Limb (tissue), 2 donors: Measurements from ENCODE around the gene DTHD1.

Experiments
- DNase-seq, 2 donors: peaks; one replicate each; pipeline ENCODE4 v3.0.0-alpha.2; 2016; ENCODE audit errors: extremely low spot score in 2 of 2

The DTHD1 gene

DNA sequence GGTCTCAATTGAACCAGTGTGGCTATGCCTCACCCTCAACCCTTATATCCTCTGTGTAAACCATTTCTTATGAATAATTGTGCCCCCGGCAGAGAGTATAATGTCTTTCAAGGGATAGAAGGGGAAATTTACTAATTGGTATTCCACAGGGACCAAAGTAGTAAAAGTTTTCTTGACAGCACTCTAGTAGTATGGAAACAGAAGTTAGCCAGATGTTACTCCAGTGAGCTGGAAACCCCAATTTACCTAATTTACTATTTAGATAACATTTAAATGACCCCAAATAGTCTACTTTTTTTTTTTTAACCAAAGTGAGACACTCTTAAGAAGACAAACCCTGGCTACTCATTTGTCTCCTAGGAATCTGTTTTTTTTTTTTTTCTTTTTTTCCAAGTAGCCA is 32.3 kb downstream of the DTHD1 start:
- DNase-seq: no peak

DNA sequence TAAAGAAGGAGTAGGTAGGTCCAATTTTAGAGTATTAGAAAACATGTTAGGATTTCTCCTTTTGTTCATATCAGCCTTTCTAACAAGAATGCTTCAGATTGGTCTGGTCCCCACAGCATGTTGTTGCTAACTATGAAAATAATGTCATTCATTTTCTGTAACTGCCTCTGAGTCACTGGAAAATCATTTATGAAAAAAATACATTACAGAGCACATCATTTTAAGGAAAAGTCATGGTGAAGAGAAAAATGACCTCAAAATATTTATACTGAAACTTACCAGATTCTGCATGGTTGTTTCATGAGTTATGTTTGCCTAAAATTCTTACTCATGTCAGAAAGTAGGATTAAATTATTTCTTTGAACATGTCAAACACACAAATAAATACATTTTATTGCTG is 35.2 kb downstream of the DTHD1 start:
- no peak for DNase-seq

GRCh38 chr4:36317721-36318120 is 36.3 kb downstream of the DTHD1 start:
- DNase-seq: no peak

GRCh38 chr4:36320117-36320896 is 38.9 kb downstream of the DTHD1 start:
- peak; percentile 24 to 33 for DNase-seq

- DNase-seq: no peak
Measured at GRCh38 chr4:36321176-36321575, 39.8 kb downstream of the DTHD1 start.

DNA sequence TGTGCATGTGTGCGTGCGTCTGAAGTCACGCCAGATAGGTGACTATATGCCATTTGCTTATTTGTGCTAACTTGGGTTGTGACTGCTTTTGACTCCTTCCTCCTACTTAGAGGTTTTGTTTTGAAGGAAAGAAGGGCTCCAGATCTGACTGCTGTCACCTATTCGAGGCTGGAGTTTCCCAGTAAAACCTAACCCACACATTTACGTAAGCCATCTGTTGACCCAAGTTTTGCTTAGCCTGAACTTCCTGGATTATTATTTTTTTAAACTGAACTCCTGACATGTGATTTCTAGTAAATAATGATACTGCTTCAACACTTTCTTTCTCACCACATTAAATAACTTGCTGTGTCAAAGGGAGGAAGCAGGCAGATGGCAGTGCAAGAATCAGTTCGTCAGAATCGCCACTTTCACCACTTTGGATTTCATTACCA is 41.5 kb downstream of the DTHD1 start:
- DNase-seq: no peak

DNA sequence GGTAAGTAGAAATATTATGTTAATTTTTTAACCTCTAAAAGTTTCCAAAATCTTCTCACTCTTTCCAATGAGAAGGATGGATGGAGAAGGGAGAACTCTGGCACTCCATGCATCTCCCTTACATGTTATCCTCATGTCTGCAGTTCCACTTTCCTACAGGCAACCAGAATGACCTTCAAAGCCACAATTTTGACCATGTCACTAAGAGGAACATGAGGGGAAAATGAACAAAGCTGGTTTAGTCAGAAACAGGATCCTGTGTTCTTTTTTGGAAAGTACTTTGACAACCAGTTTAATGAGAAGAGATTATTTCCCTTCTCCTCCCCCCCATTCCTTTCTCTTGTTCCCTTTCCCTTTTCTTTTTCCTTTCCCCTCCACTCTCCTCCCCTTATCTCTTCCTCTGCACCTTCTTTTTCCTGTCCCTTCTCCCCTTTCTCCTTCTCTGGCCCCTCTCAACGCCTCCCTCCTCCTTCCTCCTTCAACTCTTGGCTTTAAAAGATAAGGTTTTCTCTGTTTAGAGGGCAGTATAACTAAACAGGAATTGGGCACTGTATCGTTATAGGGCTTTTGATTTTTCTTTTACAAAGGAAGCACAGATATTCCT is 42.5 kb downstream of the DTHD1 start:
- no peak for DNase-seq

DNA sequence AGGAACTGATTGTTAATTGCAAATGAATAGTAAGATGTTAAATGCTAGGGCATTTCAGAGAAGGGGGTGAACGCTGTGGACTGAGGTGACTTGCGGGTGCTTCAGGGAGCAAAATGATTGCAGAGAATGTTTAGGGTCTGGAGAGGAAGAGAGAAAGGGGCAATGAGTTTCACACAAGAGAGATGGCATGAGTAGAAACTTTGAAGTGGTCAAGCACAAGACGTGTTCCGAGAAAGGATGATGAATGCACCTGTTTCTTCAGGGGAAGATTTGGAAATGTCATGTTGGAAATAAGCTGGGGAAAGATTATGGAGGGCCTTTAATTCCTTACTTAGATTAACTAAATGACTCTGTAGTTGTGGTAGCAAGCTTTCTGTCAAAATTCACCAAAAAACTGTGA is 43.4 kb downstream of the DTHD1 start:
- DNase-seq: no peak

- DNase-seq: no peak
Measured at GRCh38 chr4:36325499-36325898, 44.1 kb downstream of the DTHD1 start.

DNA sequence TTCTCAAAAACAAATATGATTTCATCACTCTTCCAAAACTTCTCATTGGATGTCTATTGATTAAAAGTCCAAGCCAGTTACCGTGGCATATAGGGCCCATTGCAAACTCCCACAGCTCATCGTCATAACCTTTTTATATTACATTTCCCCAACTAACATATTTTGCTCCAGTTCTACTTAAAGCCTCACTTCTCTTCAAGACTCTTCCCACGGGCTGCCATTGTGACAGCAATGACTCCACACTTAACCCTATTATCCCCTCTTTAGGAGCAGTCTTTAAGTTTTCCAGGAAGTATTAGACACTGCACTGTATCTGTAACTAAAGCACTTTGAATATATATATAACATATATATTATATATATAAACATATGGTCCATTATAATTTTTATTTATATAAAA is 44.5 kb downstream of the DTHD1 start:
- no peak for DNase-seq

GRCh38 chr4:36326476-36327029 is 45.1 kb downstream of the DTHD1 start:
- no peak for DNase-seq

- DNase-seq: no peak
Measured at GRCh38 chr4:36327400-36327799, 46.0 kb downstream of the DTHD1 start.

DNA sequence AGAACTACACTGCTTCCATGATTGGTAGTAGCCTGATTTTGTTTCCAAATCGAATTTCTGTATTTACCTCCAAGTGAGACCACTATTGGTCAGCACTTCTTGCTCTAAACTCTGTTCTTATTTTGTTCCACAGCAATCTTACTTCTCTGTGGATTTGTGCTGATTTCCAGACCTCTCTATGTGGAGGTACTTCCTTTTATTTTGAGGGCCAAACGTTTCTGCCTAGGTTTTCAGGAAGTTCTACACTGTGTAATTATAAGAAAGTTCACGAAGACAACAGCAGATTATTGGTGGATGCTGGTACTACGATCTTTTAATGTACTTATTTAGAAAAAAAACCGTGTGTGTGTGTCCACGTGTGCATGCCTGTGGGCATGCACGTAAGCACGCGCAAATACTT is 46.7 kb downstream of the DTHD1 start:
- DNase-seq: no peak

GRCh38 chr4:36329228-36329627 is 47.8 kb downstream of the DTHD1 start:
- no peak for DNase-seq

- DNase-seq: no peak
Measured at GRCh38 chr4:36330796-36331195, 49.4 kb downstream of the DTHD1 start.

DNA sequence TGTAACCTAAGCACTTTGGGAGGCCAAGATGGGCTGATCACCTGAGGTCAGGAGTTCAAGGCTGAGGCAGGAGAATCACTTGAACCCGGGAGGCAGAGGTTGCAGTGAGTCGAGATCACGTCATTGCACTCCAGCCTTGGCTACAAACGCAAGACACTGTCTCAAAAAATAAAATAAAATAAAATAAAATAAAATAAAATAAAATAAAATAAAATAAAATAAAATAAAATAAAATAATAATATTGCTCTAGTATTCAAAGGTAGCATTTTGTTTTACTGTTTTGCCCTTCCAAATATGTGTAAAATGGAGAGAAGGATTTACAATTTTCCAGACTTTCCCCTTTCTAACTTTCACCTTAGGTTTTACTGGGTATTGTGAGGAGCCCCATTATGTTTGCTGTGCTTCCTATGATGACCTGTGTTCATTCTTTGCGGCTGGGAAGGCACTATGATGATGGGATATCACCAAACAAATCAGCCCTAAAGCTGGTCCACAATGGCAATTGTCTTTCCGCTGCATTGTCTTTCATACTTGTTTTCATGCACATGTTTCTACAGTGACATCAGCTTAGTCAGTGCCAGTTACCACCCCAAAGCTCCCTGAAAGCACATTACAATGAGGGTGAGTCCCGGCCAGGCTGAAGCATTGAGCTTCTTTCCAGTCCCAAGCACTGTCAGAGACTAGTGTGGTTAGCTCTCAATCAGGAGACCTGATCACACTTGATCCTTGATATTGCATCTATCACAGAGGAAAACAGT is 50.8 kb downstream of the DTHD1 start:
- no peak for DNase-seq

DNA sequence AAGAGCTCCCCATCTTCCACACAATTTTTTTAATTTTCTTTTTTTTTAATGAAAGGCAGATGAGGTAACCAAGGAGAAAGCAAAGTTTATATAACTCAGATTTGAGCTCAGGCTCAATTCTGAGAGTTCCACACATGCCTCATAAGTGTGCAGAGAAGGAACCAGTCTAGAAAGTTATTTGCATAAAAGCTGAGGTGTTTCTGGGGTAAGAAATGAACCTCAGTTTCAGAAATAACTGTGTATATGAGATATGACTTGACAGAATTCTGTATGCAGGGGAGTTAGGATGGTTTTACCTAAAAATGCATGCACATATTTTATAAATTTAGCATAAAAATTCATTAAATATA is 51.3 kb downstream of the DTHD1 start:
- no peak for DNase-seq

GRCh38 chr4:36333303-36333877 is 52.0 kb downstream of the DTHD1 start:
- DNase-seq: no peak

GRCh38 chr4:36337665-36338185 is 56.3 kb downstream of the DTHD1 start:
- no peak for DNase-seq

GRCh38 chr4:36338973-36339372 is 57.6 kb downstream of the DTHD1 start:
- DNase-seq: no peak

GRCh38 chr4:36341936-36342335 is 60.5 kb downstream of the DTHD1 start:
- DNase-seq: no peak
